GM23248 (cell line): ENCODE results near the gene KANK4. TPM values are rescaled to one million over a fixed set of nuclear protein-coding genes. Genes with fewer than 3 reads are reported as not detected.

ENCODE experiments used
- DNase-seq: peaks from one replicate; pipeline ENCODE4 v3.0.0-alpha.2; 2015
- H2AFZ ChIP-seq: fragments of 200-600 bp; sonication (generic); 2 replicates; pipeline ENCODE4 v1.6.1; 2016; ENCODE audit warnings: antibody characterized with exemption
- H3F3A ChIP-seq: fragments of 200-600 bp; sonication (generic); 2 replicates; pipeline ENCODE4 v1.6.1; 2016; ENCODE audit warnings: mild to moderate bottlenecking, antibody characterized with exemption, mixed run types; ENCODE audit not compliant: insufficient read depth
- H3K27ac ChIP-seq: fragments of 200-600 bp; sonication (generic); 2 replicates; pipeline ENCODE4 v1.5.1; 2016; ENCODE audit warnings: mild to moderate bottlenecking
- H3K27me3 ChIP-seq: fragments of 200-600 bp; sonication (generic); replicated peaks from 2 replicates; pipeline ENCODE4 v1.6.1; 2016; ENCODE audit warnings: mild to moderate bottlenecking; ENCODE audit not compliant: insufficient read depth
- H3K36me3 ChIP-seq: fragments of 200-600 bp; sonication (generic); 2 replicates; pipeline ENCODE4 v1.6.1; 2016; ENCODE audit warnings: low read depth, mild to moderate bottlenecking
- H3K4me1 ChIP-seq: fragments of 200-600 bp; sonication (generic); 2 replicates; pipeline ENCODE4 v1.6.1; 2016; ENCODE audit warnings: mild to moderate bottlenecking; ENCODE audit not compliant: insufficient read depth
- H3K4me2 ChIP-seq: fragments of 200-600 bp; sonication (generic); one replicate; pipeline ENCODE4 v1.6.1; 2016; ENCODE audit warnings: mild to moderate bottlenecking; ENCODE audit not compliant: unreplicated experiment
- H3K4me3 ChIP-seq: fragments of 200-600 bp; sonication (generic); 2 replicates; pipeline ENCODE4 v1.5.1; 2016; ENCODE audit warnings: mild to moderate bottlenecking
- H3K79me2 ChIP-seq: fragments of 200-600 bp; sonication (generic); 2 replicates; pipeline ENCODE4 v1.6.1; 2016; ENCODE audit warnings: mild to moderate bottlenecking; ENCODE audit not compliant: insufficient read depth
- H3K9ac ChIP-seq: fragments of 200-600 bp; sonication (generic); 2 replicates; pipeline ENCODE4 v1.6.1; 2016; ENCODE audit warnings: mild to moderate bottlenecking
- H3K9me2 ChIP-seq: fragments of 200-600 bp; sonication (generic); 2 replicates; pipeline ENCODE4 v1.6.1; 2016; ENCODE audit warnings: mixed run types, mild to moderate bottlenecking, moderate library complexity; ENCODE audit not compliant: insufficient read depth
- H3K9me3 ChIP-seq: fragments of 200-600 bp; sonication (generic); one replicate; pipeline ENCODE4 v1.6.1; 2017; ENCODE audit warnings: low read depth
- H4K20me1 ChIP-seq: fragments of 200-600 bp; sonication (generic); 2 replicates; pipeline ENCODE4 v1.6.0; 2016; ENCODE audit not compliant: insufficient read depth
- EZH2 ChIP-seq: fragments of 200-600 bp; sonication (generic); IDR thresholded peaks from 2 replicates; pipeline ENCODE4 v1.6.1; 2018; ENCODE audit warnings: antibody characterized with exemption, mild to moderate bottlenecking; ENCODE audit not compliant: insufficient read depth, poor library complexity, severe bottlenecking
- EZH2phosphoT487 ChIP-seq: fragments of 200-600 bp; sonication (generic); IDR thresholded peaks from 2 replicates; pipeline ENCODE4 v1.6.1; 2018; ENCODE audit warnings: antibody characterized with exemption, moderate library complexity, mild to moderate bottlenecking, low read depth; ENCODE audit not compliant: insufficient read depth
- WGBS, 2 experiments: methylation state at CpG; one replicate each; pipeline ENCODE4 v1.1.6; 2015 to 2017; ENCODE audit warnings: low lambda C conversion rate in 2 of 2, low coverage in 1 of 2; ENCODE audit errors: missing lambda C conversion rate in 2 of 2; 5-methylcytosine and 5-hydroxymethylcytosine counted together
- in situ Hi-C: fragments of 300-500 bp; cut with MboI; formaldehyde crosslinking; loops from 2 replicates; pipeline ENCODE4 v1.15.0; 2020
- polyA plus RNA-seq: library from polyadenylated mRNA; unstranded; fragments of >200 nt; fragmentation: Nextera tagmentation; extraction: Ambion mirVana; gene quantifications from 2 replicates; pipeline ENCODE4 v1.2.1, GENCODE V29; 2016
- total RNA-seq: library from RNA; depleted of rRNA; stranded (reverse); fragments of >200 nt; shearing (Covaris generic); gene quantifications from 2 replicates; pipeline ENCODE4 v1.2.3, GENCODE V29; 2014

KANK4 gene
- total and polyA plus RNA-seq, 2 experiments from 2014 or later: 0.29 to 0.32 TPM

- H3K4me3 ChIP-seq: no peak overlapping the region
- DNase-seq: no peak
- H3F3A ChIP-seq: 0 out of 2 replicates have a peak, but pooled peaks cover 4% of the 10 kb centered on the region
- no peak overlapping the region for H3K4me2 ChIP-seq
- 37 to 41% methylated on average over 3 of the region's 3 CpGs for WGBS, 2 experiments
- no peaks in the 10 kb centered on the region for H3K9me2 ChIP-seq
- no peaks in the 10 kb centered on the region for H4K20me1 ChIP-seq
- no peak for TF ChIP-seq EZH2phosphoT487
- TF ChIP-seq EZH2: no peak
- no peak overlapping the region for H2AFZ ChIP-seq
- no peaks in the 10 kb centered on the region for H3K36me3 ChIP-seq
- H3K9me3 ChIP-seq: no peaks in the 10 kb centered on the region
- no peaks in the 10 kb centered on the region for H3K79me2 ChIP-seq
- in situ Hi-C loops: no loop called here
- no peak overlapping the region for H3K27ac ChIP-seq
- peaks cover 26% of the 10 kb centered on the region for H3K4me1 ChIP-seq
- no peak overlapping the region for H3K9ac ChIP-seq
- no peaks in the 10 kb centered on the region for H3K27me3 ChIP-seq
Observed at GRCh38 chr1:62229468-62229867, 89.8 kb downstream of the KANK4 start.

GRCh38 chr1:62228883-62229187, 90.4 kb downstream of the KANK4 start:
- H3K79me2 ChIP-seq: no peaks in the 10 kb centered on the region
- H3K4me3 ChIP-seq: no peak overlapping the region
- WGBS, 2 experiments: 54 to 55% methylated on average over 4 of the region's 4 CpGs
- DNase-seq: no peak
- H3K9ac ChIP-seq: no peak overlapping the region
- H3K9me3 ChIP-seq: no peaks in the 10 kb centered on the region
- 0 out of 2 replicates have a peak, but pooled peaks cover 4% of the 10 kb centered on the region for H3F3A ChIP-seq
- in situ Hi-C loops: no loop called here
- no peak overlapping the region for H2AFZ ChIP-seq
- no peaks in the 10 kb centered on the region for H3K9me2 ChIP-seq
- TF ChIP-seq EZH2phosphoT487 (no peak), EZH2 (no peak)
- H3K27me3 ChIP-seq: no peaks in the 10 kb centered on the region
- H4K20me1 ChIP-seq: no peaks in the 10 kb centered on the region
- H3K4me2 ChIP-seq: no peak overlapping the region
- no peaks in the 10 kb centered on the region for H3K36me3 ChIP-seq
- H3K27ac ChIP-seq: no peak overlapping the region
- peaks cover 27% of the 10 kb centered on the region for H3K4me1 ChIP-seq

- Histone ChIP-seq H3K9ac (no peak overlapping the region), H3K27me3 (no peaks in the 10 kb centered on the region), H3K79me2 (no peaks in the 10 kb centered on the region), H3K4me2 (no peak overlapping the region), H3F3A (0 out of 2 replicates have a peak, but pooled peaks cover 4% of the 10 kb centered on the region), H3K4me1 (peaks cover 29% of the 10 kb centered on the region), H3K4me3 (no peak overlapping the region), H3K9me2 (no peaks in the 10 kb centered on the region), H3K9me3 (no peaks in the 10 kb centered on the region), H4K20me1 (no peaks in the 10 kb centered on the region), H2AFZ (no peak overlapping the region), H3K27ac (no peak overlapping the region), H3K36me3 (no peaks in the 10 kb centered on the region)
- TF ChIP-seq EZH2phosphoT487 (no peak), EZH2 (no peak)
- no peak for DNase-seq
- 87 to 94% methylated on average over 12 of the region's 12 CpGs for WGBS, 2 experiments
- in situ Hi-C loops: no loop called here
Observed at GRCh38 chr1:62228136-62228882, 90.9 kb downstream of the KANK4 start.

- H3K27ac ChIP-seq: no peak overlapping the region
- no peaks in the 10 kb centered on the region for H3K27me3 ChIP-seq
- H3K9ac ChIP-seq: no peak overlapping the region
- H3K9me2 ChIP-seq: no peaks in the 10 kb centered on the region
- 0 out of 2 replicates have a peak, but pooled peaks cover 4% of the 10 kb centered on the region for H3F3A ChIP-seq
- H3K36me3 ChIP-seq: no peaks in the 10 kb centered on the region
- H3K79me2 ChIP-seq: no peaks in the 10 kb centered on the region
- TF ChIP-seq EZH2 (no peak), EZH2phosphoT487 (no peak)
- H3K4me3 ChIP-seq: no peak overlapping the region
- no peak for DNase-seq
- H2AFZ ChIP-seq: no peak overlapping the region
- WGBS, 2 experiments: 71 to 72% methylated on average over 11 of the region's 11 CpGs
- H4K20me1 ChIP-seq: no peaks in the 10 kb centered on the region
- H3K4me1 ChIP-seq: peaks cover 29% of the 10 kb centered on the region
- H3K4me2 ChIP-seq: no peak overlapping the region
- in situ Hi-C loops: no loop called here
- H3K9me3 ChIP-seq: no peaks in the 10 kb centered on the region
Observed at GRCh38 chr1:62227496-62227895, 91.7 kb downstream of the KANK4 start.
